RPMI8226 (cell line): ENCODE data around the gene ALK.

Experiments used
- DNase-seq: peaks from one replicate; pipeline ENCODE4 v3.0.0-alpha.2; 2015

ALK gene

DNA sequence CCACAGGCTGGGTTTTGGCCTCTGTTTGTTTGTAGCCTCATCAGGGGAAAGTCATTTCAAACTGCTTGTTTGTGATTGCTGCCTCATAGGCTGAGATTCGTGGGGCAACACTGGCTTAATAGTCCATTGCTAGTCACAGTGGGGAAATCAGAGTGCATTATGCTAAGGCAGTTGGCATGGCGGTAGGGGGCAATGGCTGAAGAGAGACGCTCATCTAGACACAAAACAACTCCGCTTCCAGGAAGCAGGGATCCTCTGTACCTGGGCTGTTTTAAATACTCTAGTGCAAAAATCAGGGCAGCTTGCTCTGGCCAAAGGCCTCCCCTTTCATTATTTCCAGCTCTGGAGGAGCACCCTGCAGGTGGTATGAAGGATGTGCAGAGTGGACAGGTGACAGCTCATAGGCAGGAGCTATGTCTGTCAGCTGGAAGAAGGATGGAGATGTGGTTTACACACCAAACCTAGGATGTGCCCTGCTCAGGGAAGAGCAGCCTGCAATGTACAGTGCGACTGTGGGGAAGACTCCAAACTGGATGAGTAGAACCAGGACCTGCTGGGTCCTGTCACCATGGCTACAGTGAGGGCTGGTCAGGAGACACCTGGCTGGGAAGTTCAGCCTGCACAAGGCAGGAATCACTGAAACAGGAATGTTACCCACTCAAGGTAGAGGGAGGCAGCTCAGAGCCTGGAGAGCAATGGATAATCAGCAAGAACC is 571.9 kb downstream of the ALK start:
- no peak for DNase-seq

GRCh38 chr2:29347774-29348461 is 573.5 kb downstream of the ALK start:
- DNase-seq: no peak

- no peak for DNase-seq
Measured at GRCh38 chr2:29345236-29345635, 576.1 kb downstream of the ALK start.

GRCh38 chr2:29343830-29344229 is 577.6 kb downstream of the ALK start:
- DNase-seq: no peak

- DNase-seq: no peak
Measured at GRCh38 chr2:29336341-29337241, 584.8 kb downstream of the ALK start.

- DNase-seq: no peak
Measured at GRCh38 chr2:29335396-29335795, 586.0 kb downstream of the ALK start.

- no peak for DNase-seq
Measured at GRCh38 chr2:29334706-29335105, 586.7 kb downstream of the ALK start.

- no peak for DNase-seq
Measured at GRCh38 chr2:29332540-29332939, 588.8 kb downstream of the ALK start.

DNA sequence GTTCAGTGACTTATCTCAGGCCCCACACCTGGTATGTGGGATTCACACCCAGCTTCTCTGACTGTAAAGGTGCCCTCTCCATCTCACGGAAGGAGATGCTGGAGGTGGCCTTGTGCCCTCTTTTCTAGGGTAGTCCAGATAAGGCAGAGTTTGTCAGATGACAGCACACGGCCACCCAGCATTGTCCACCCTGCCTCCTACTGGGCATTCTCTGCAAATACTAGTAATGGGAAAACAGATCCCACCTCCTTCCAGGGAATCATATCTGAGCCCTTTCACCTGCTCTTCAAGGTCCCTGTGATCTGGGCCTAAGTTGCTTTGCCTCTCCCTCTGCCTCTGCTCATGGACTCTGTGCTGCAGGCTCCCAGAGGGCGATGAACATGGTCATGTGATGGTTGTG is 591.5 kb downstream of the ALK start:
- DNase-seq: no peak

GRCh38 chr2:29326926-29327325 is 594.5 kb downstream of the ALK start:
- no peak for DNase-seq

- DNase-seq: no peak
Measured at GRCh38 chr2:29325544-29325943, 595.8 kb downstream of the ALK start.

GRCh38 chr2:29323961-29324360 is 597.4 kb downstream of the ALK start:
- DNase-seq: no peak

DNA sequence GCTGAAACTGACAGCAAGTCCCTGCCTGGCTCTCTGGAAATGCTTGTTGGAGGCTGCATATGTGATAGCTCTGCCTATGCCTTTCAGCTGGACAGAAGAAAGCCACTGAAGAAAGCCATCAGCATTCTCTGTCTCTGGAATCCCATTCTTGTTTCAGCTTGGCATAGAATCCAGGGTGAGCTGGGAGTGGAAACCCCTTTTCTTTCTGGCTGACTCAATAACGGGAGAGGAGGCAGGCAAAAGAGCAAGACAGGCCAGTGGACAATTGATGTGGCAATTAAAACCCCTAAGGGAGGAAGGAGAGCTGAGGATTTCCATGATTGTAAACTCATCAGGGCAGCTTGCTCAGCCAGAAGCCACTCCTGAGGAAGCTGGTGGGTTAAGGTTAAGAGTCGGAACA is 598.1 kb downstream of the ALK start:
- no peak for DNase-seq

DNA sequence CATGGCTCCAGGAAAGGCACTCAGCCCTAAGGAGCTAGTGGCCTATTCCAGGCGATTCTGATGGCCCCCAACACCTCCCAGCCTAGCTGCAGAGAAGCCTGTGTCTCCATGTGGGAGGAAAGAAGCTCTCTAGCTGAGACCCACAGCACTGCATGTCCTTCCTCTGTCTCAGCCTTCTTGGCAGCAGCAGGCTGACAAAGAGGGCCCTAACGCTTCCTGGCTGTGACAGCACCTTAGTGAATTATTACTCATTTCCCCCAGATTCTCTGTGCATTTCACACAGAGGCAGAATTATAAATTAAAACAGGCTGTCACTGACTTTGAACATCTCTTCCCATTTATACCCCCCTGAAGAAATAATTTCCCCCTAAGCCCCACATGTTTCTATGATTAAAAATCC is 599.4 kb downstream of the ALK start:
- DNase-seq: no peak

- no peak for DNase-seq
Measured at GRCh38 chr2:29317801-29318485, 603.4 kb downstream of the ALK start.

- no peak for DNase-seq
Measured at GRCh38 chr2:29317077-29317517, 604.3 kb downstream of the ALK start.

GRCh38 chr2:29314816-29315571 is 606.4 kb downstream of the ALK start:
- DNase-seq: peak; percentile 28

- DNase-seq: no peak
Measured at GRCh38 chr2:29311458-29311857, 609.9 kb downstream of the ALK start.

GRCh38 chr2:29310650-29311348 is 610.6 kb downstream of the ALK start:
- DNase-seq: no peak

DNA sequence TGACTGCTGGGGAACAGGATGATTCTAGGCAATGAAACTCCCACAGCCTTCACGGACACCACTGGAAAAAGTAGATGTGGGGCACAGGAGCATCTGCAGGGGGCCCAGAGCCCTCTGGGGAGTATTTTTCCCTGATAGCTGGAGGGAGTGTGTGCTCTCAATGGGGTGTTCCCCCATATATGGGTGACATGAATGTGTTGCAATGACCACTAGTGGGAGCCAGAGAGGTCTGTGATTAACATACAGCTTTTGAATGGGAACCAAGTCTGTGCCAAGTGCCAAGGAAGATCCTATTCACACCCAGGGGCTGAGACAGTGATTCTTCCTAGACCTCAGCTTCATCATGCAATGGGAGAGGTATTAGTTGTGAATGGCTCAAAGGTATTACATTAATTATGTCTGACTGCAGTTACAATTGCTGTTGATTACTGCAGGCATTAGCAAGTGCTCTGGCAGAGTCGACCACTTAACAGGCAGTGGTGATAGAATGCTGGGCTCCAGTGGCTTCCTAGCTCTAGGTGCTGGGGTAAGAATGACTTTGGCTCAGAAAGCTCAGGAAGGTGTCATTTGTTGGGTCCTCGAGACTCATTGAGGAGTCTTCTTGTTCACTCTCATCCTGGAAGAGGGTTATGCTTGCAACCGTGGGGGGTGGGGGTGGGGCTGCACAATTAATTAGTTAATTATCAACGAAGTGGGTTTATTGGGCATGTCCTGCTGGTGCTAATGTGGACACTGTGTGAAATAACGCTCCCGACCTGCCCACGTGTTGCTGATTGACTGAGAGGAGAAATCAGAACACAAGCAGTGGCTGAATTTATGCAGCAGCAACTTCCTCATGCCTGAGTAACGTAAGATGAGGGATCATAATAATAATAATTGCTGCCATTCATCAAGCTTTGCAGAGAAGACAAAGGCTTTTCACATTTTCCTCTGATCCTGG is 612.0 kb downstream of the ALK start:
- DNase-seq: peak; percentile 77
